Measurements from ENCODE around the gene M1AP.

The M1AP gene

GRCh38 chr2:74578408-74578807 lies 69.7 kb downstream of the M1AP start:
- TF ChIP-seq JUND (IDR thresholded peaks at IDR 0.05; ENCODE audit: low read depth) = no peak
- in situ Hi-C loops (cut with HindIII; ENCODE audit: low pct_unique_long_range_greater_than_20kb, low sequenced_read_pairs) = no loop called here
- no peak for DNase-seq (ENCODE audit: low read depth in 1 of 2, low spot score in 1 of 2)

DNA sequence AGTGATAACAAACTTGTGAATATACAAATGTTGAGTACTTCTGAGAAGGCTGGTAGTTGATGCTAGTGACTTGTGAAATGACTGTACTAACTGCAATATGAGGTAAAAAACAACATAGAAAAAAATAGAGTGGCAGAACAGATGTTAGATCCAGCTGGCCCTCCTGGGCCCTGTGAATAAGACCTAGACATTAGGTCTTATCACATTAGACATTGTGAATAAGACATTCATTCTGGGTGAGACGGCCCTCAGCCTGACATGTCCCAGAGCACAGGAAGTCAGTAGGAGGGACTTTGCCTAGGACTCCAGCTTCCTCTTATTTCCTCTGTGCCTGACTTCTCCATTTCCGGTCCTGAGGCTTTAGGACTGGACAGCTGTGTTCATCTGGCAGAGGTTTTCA lies 70.7 kb downstream of the M1AP start:
- in situ Hi-C loops (cut with HindIII; ENCODE audit: low pct_unique_long_range_greater_than_20kb, low sequenced_read_pairs) = no loop called here
- no peak for TF ChIP-seq JUND (IDR thresholded peaks at IDR 0.05; ENCODE audit: low read depth)
- no peak for DNase-seq (ENCODE audit: low read depth in 1 of 2, low spot score in 1 of 2)

DNA sequence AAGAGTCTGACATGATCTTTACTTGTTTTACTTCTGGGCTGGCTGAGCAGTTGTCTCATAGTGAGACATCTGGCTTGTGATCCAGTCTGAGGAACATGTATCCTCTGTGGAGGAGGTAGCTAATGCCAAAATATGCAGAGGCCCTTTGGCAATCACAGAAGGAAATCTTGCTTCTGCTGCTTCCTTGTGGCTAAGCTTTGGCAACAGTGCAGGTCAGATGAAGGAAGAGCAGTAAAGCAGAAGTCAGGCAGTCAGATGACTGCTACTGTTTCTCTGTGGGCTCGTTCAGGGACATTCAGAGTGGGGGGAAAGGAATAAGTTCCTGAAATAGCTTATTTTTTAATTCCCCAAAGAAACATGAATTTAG lies 71.3 kb downstream of the M1AP start:
- DNase-seq (ENCODE audit: low read depth in 1 of 2, low spot score in 1 of 2) = peak in 1 of 2 experiments; percentile 67
- TF ChIP-seq JUND (IDR thresholded peaks at IDR 0.05; ENCODE audit: low read depth) = no peak
- in situ Hi-C loops (cut with HindIII; ENCODE audit: low pct_unique_long_range_greater_than_20kb, low sequenced_read_pairs) = no loop called here

- in situ Hi-C loops (cut with HindIII; ENCODE audit: low pct_unique_long_range_greater_than_20kb, low sequenced_read_pairs) = no loop called here
- TF ChIP-seq JUND (IDR thresholded peaks at IDR 0.05; ENCODE audit: low read depth) = no peak
Observed at GRCh38 chr2:74576211-74576862, 71.8 kb downstream of the M1AP start.

DNA sequence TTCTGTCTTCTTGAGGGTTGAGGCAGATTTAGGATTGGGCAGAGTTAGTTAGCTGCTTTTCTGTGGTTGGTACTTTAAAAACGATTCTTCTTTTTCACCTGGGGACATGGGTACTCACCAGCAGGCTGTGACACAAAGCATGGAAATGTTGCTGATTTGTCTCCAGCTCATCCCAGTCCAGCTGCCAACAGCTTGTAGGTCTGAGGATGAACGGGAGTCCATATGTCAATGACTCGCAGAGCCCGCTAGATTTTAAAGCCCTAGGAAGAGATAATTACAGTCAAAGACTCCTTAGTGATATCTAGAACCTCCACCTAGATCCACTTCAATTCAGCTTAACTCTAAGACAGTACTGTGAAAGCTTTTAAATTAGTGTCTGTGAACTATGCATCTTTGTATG lies 72.8 kb downstream of the M1AP start:
- no peak for DNase-seq (ENCODE audit: low read depth in 1 of 2, low spot score in 1 of 2)
- in situ Hi-C loops (cut with HindIII; ENCODE audit: low pct_unique_long_range_greater_than_20kb, low sequenced_read_pairs) = no loop called here
- TF ChIP-seq JUND (IDR thresholded peaks at IDR 0.05; ENCODE audit: low read depth) = no peak

More at GRCh38 chr2:74576211-74576862, 71.8 kb downstream of the M1AP start:
- peak in 1 of 2 experiments; percentile 64 for DNase-seq (ENCODE audit: low read depth in 1 of 2, low spot score in 1 of 2)

GRCh38 chr2:74573747-74574562 lies 74.2 kb downstream of the M1AP start:
- DNase-seq (ENCODE audit: low read depth in 1 of 2, low spot score in 1 of 2) = no peak
- in situ Hi-C loops (cut with HindIII; ENCODE audit: low pct_unique_long_range_greater_than_20kb, low sequenced_read_pairs) = no loop called here
- TF ChIP-seq JUND (IDR thresholded peaks at IDR 0.05; ENCODE audit: low read depth) = no peak

DNA sequence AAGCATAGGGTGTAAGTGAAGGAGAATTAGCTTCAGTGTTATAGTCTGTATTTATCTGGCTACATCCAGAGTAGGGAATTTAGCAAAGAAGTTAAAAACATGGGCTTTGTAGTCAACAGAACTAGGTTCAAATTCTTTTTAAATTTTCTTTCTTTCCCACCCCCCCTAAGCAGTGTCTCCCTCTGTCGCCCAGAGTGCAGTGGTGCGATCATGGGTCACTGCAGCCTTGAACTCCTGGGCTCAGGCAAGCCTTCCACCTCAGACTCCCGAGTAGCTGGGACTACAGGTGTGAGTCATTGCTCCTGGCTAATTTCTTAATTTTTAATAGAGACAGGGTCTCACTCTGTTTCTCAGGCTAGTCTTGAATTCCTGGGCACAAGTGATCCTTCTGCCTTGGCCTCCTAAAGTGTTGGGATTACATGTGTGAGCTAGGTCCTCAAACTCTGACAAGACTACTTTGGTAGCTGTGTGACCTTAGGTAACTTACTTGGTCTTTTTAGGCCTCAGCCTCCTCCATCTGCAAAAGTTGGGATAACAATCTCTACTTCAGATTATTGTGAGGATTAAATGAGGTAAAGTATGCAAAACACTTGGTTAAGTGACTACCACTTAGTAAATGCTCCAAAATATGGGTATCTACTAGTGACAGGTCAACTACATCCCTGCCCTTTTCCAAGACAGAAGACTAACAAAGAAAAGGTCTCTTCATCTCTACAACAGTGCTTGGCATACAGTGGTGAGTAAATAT lies 75.8 kb downstream of the M1AP start:
- DNase-seq (ENCODE audit: low read depth in 1 of 2, low spot score in 1 of 2) = no peak
- in situ Hi-C loops (cut with HindIII; ENCODE audit: low pct_unique_long_range_greater_than_20kb, low sequenced_read_pairs) = no loop called here
- TF ChIP-seq JUND (IDR thresholded peaks at IDR 0.05; ENCODE audit: low read depth) = no peak

DNA sequence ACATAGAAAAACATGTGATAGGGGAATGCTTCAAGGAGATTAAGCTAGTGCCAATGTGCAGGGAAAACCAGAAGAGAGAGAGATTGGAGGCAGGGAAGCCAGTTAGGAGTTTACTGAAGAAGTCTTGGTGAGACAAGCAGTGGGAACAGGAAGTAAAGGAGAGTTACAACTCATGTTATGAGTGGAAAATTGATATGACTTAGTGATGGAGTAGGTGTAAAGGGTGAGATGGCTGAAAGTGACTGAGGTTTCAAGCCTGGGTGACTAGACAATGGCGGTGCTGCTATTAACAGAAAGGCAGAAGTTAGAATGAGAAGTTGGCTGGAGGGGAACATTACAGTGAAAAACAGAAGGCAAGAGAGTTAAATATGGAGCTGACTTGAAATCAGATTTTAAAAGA lies 77.1 kb downstream of the M1AP start:
- no peak for DNase-seq (ENCODE audit: low read depth in 1 of 2, low spot score in 1 of 2)
- TF ChIP-seq JUND (IDR thresholded peaks at IDR 0.05; ENCODE audit: low read depth) = no peak
- in situ Hi-C loops (cut with HindIII; ENCODE audit: low pct_unique_long_range_greater_than_20kb, low sequenced_read_pairs) = no loop called here

GRCh38 chr2:74569686-74570085 lies 78.4 kb downstream of the M1AP start:
- no peak for DNase-seq (ENCODE audit: low read depth in 1 of 2, low spot score in 1 of 2)
- in situ Hi-C loops (cut with HindIII; ENCODE audit: low pct_unique_long_range_greater_than_20kb, low sequenced_read_pairs) = no loop called here
- no peak for TF ChIP-seq JUND (IDR thresholded peaks at IDR 0.05; ENCODE audit: low read depth)

GRCh38 chr2:74567881-74568280 lies 80.2 kb downstream of the M1AP start:
- no peak for DNase-seq (ENCODE audit: low read depth in 1 of 2, low spot score in 1 of 2)
- no peak for TF ChIP-seq JUND (IDR thresholded peaks at IDR 0.05; ENCODE audit: low read depth)
- in situ Hi-C loops (cut with HindIII; ENCODE audit: low pct_unique_long_range_greater_than_20kb, low sequenced_read_pairs) = no loop called here

DNA sequence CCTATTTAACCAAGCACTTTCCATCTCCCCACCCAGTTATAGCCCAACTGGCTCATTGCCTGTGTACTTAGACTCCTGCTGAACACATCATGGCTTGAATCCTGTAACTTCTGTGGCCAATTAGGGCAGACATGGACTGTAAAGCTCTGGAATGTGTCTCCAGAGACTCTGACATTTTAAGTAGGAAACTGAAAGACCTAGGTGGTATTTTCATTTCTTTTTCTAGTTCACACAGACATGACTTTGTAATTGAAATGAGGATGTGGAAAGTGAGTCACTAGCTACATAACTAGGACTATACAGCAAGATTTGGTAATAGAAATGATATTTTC lies 81.4 kb downstream of the M1AP start:
- in situ Hi-C loops (cut with HindIII; ENCODE audit: low pct_unique_long_range_greater_than_20kb, low sequenced_read_pairs) = no loop called here
- no peak for DNase-seq (ENCODE audit: low read depth in 1 of 2, low spot score in 1 of 2)
- TF ChIP-seq JUND (IDR thresholded peaks at IDR 0.05; ENCODE audit: low read depth) = no peak

GRCh38 chr2:74566076-74566753 lies 81.9 kb downstream of the M1AP start:
- no peak for TF ChIP-seq JUND (IDR thresholded peaks at IDR 0.05; ENCODE audit: low read depth)

More at GRCh38 chr2:74566076-74566753, 81.9 kb downstream of the M1AP start:
- no peak for DNase-seq (ENCODE audit: low read depth in 1 of 2, low spot score in 1 of 2)
- in situ Hi-C loops (cut with HindIII; ENCODE audit: low pct_unique_long_range_greater_than_20kb, low sequenced_read_pairs) = no loop called here

Data from T47D (cell line).